Measurements from ENCODE around the gene JAKMIP1.
"Not testable (repeated sequence)": the region's sequence is repeated elsewhere in the genome, so short reads cannot be mapped to it uniquely, and the experiment has no call there.

JAKMIP1 gene

GRCh38 chr4:6229671-6230501 is 29.5 kb upstream of the JAKMIP1 start:
- no peak for DNase-seq
- in situ Hi-C loops (cut with MboI; ENCODE audit: low pct_unique_long_range_greater_than_20kb, low sequenced_read_pairs): no loop called here

GRCh38 chr4:6229095-6229494 is 28.7 kb upstream of the JAKMIP1 start:
- no peak for DNase-seq
- in situ Hi-C loops (cut with MboI; ENCODE audit: low pct_unique_long_range_greater_than_20kb, low sequenced_read_pairs): no loop called here

GRCh38 chr4:6228158-6229067 is 28.1 kb upstream of the JAKMIP1 start:
- in situ Hi-C loops (cut with MboI; ENCODE audit: low pct_unique_long_range_greater_than_20kb, low sequenced_read_pairs): no loop called here
- no peak for DNase-seq

- no peak for DNase-seq
- in situ Hi-C loops (cut with MboI; ENCODE audit: low pct_unique_long_range_greater_than_20kb, low sequenced_read_pairs): no loop called here
Observed at GRCh38 chr4:6227412-6228157, 27.2 kb upstream of the JAKMIP1 start.

- in situ Hi-C loops (cut with MboI; ENCODE audit: low pct_unique_long_range_greater_than_20kb, low sequenced_read_pairs): no loop called here
- no peak for DNase-seq
Observed at GRCh38 chr4:6226506-6226905, 26.2 kb upstream of the JAKMIP1 start.

DNA sequence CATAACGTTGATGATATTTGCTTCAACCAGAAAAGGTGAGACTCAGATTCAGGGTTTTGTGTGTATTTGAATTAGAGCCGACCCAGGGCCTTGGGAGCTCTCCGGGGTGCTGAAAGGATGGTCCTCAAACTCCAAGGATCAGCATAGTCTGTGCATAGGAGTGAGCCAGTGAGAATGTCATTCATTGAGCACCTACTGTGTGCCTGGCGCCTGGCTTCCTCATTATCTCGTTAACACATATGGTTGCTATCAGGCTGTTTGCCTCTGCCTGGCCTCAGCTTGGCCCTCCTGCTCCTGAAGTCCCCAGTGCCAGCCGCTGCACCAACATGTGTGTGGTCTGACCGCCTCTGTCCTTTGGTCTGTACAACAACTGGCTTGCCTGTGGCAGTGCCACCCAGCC is 25.1 kb upstream of the JAKMIP1 start:
- DNase-seq: peak; percentile 21
- in situ Hi-C loops (cut with MboI; ENCODE audit: low pct_unique_long_range_greater_than_20kb, low sequenced_read_pairs): no loop called here

DNA sequence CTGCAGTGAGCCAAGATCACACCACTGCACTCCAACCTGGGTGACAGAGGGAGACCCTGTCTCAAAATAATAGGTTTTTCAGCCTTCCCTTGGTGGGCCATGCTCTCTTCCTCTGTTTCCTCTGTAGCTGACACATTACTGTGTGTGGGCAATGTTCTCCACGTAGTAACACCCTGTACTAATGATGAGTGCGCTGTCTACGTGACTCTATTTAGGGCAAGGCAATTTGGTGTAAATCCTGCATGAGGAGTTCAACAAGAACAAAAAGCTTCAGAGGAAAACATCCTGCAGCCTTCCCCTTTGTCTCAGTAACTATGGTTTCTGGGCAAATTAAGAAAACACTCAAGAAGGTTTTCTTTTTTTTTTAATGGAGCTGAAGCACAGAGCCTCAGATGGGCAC is 24.4 kb upstream of the JAKMIP1 start:
- in situ Hi-C loops (cut with MboI; ENCODE audit: low pct_unique_long_range_greater_than_20kb, low sequenced_read_pairs): no loop called here
- no peak for DNase-seq

GRCh38 chr4:6222761-6223292 is 22.5 kb upstream of the JAKMIP1 start:
- DNase-seq: no peak
- in situ Hi-C loops (cut with MboI; ENCODE audit: low pct_unique_long_range_greater_than_20kb, low sequenced_read_pairs): no loop called here

DNA sequence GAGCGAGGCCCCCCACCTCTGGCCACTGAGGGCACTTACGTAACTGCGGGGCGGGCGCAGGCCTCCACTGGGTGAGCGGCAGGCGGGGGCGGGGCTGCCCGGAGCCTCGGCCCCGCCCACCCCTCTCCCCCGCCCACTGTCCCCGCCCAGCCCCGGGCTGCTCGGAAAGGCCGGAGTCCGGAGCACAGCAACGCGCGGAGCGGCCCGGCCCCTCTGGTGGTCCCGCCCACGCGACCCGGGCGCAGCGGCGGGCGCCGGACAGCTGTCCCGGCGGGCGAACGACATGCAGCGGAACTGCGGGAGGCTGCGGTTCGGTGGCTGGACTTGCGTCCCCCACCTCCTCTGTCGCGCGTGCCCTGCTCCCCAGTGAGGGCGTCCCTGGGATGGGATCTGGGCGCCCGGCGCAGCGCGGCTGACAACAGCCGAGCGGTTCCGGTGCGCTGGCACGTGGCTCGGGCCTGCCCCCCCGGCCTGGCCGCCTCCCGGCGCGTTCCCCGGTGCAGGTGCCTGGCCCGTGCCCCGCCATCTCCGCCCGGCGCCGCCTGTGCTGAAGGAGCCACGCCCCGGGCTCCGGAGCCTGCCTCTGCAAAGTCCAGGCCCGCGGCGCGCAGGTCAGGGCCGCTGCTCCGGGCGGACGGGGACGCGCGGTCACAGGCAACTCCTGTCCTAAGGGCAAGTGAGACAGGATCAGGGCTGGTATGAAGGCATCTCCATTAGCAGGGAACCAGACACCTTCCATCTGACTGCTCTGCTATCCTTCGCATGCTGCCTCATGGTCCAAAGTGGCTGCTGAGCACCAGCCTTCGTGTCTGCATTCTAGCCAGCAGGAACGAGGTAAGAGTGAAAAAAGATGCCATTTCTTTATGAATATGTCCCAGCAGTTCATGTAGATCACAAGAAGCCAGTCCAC is 21.8 kb upstream of the JAKMIP1 start:
- in situ Hi-C loops (cut with MboI; ENCODE audit: low pct_unique_long_range_greater_than_20kb, low sequenced_read_pairs): no loop called here
- no peak for DNase-seq

- in situ Hi-C loops (cut with MboI; ENCODE audit: low pct_unique_long_range_greater_than_20kb, low sequenced_read_pairs): no loop called here
- no peak for DNase-seq
Observed at GRCh38 chr4:6221301-6221850, 21.0 kb upstream of the JAKMIP1 start.

- in situ Hi-C loops (cut with MboI; ENCODE audit: low pct_unique_long_range_greater_than_20kb, low sequenced_read_pairs): no loop called here
- peak; percentile 5 for DNase-seq
Observed at GRCh38 chr4:6217716-6218381, 17.5 kb upstream of the JAKMIP1 start.

- in situ Hi-C loops (cut with MboI; ENCODE audit: low pct_unique_long_range_greater_than_20kb, low sequenced_read_pairs): no loop called here
- no peak for DNase-seq
Observed at GRCh38 chr4:6216588-6216987, 16.2 kb upstream of the JAKMIP1 start.

- in situ Hi-C loops (cut with MboI; ENCODE audit: low pct_unique_long_range_greater_than_20kb, low sequenced_read_pairs): no loop called here
- no peak for DNase-seq
Observed at GRCh38 chr4:6209921-6210320, 9.6 kb upstream of the JAKMIP1 start.

- DNase-seq; in situ Hi-C loops (cut with MboI; ENCODE audit: low pct_unique_long_range_greater_than_20kb, low sequenced_read_pairs): not testable (repeated sequence)
Observed at GRCh38 chr4:6209291-6209690, 8.9 kb upstream of the JAKMIP1 start.

GRCh38 chr4:6208416-6208815 is 8.1 kb upstream of the JAKMIP1 start:
- DNase-seq: no peak
- in situ Hi-C loops (cut with MboI; ENCODE audit: low pct_unique_long_range_greater_than_20kb, low sequenced_read_pairs): no loop called here

- no peak for DNase-seq
- in situ Hi-C loops (cut with MboI; ENCODE audit: low pct_unique_long_range_greater_than_20kb, low sequenced_read_pairs): no loop called here
Observed at GRCh38 chr4:6207602-6208001, 7.3 kb upstream of the JAKMIP1 start.

GRCh38 chr4:6206771-6207290 is 6.5 kb upstream of the JAKMIP1 start:
- DNase-seq: no peak
- in situ Hi-C loops (cut with MboI; ENCODE audit: low pct_unique_long_range_greater_than_20kb, low sequenced_read_pairs): no loop called here

All from KBM-7 (cell line).